Tibial nerve (tissue), 4 donors: ENCODE data around the gene GP9.

Experiments used
- CTCF ChIP-seq, 5 experiments: fragments of 200-600 bp in 3 of 5; fragments of 450-650 bp in 2 of 5; sonication (generic) in 3 of 5; IDR thresholded peaks; one replicate each; pipeline ENCODE4 v1.5.1; 2016 to 2019; ENCODE audit warnings: antibody characterized with exemption in 5 of 5, mild to moderate bottlenecking in 3 of 5, moderate library complexity in 2 of 5
- EP300 ChIP-seq, 2 donors: sonication (generic); formaldehyde crosslinking; IDR thresholded peaks; one replicate each; pipeline ENCODE4 v1.6.1; 2017; ENCODE audit warnings: antibody characterized with exemption in 2 of 2, mild to moderate bottlenecking in 1 of 2

- TF ChIP-seq EP300 (IDR thresholded peaks at IDR 0.05), result no peak
- TF ChIP-seq CTCF (IDR thresholded peaks at IDR 0.05), result no peak
These were observed 5.9 kb upstream of the GP9 start for GRCh38 chr3:129054605-129055104.
